Bronchial epithelial cell (primary cell): ENCODE measurements around the gene NOB1. TPM values are rescaled to one million over a fixed set of nuclear protein-coding genes. Genes with fewer than 3 reads are reported as not detected.
"Not testable (repeated sequence)": the region's sequence is repeated elsewhere in the genome, so short reads cannot be mapped to it uniquely, and the experiment has no call there.

ENCODE experiments used
- DNase-seq: peaks from one replicate; pipeline ENCODE4 v3.0.0-alpha.2; 2010; ENCODE audit warnings: low read depth
- FAIRE-seq: peaks from 2 replicates; lab custom pipeline; 2011; peaks lifted over from hg19 to GRCh38; lab: Jason Lieb, UNC
- H3K27me3 ChIP-seq: 2 replicates; pipeline ENCODE4 v1.5.1; 2011; ENCODE audit warnings: low read length; ENCODE audit not compliant: control insufficient read depth, insufficient read depth
- H3K36me3 ChIP-seq: 2 replicates; pipeline ENCODE4 v1.5.1; 2011; ENCODE audit warnings: low read length; ENCODE audit not compliant: control insufficient read depth, insufficient read depth
- H3K4me3 ChIP-seq: 2 replicates; pipeline ENCODE4 v1.5.1; 2011; ENCODE audit warnings: mild to moderate bottlenecking, low read depth, low read length, control low read depth
- CTCF ChIP-seq: IDR thresholded peaks from 2 replicates; pipeline ENCODE4 v1.5.1; 2011; ENCODE audit warnings: mild to moderate bottlenecking, moderate library complexity, low read length, control low read depth, inconsistent platforms; ENCODE audit not compliant: insufficient read depth, severe bottlenecking
- total RNA-seq: library from RNA; depleted of rRNA; stranded (reverse); fragments of >200 nt; gene quantifications from 2 replicates; pipeline ENCODE4 v1.2.1, GENCODE V29; 2014

NOB1 gene
- total RNA-seq, 1 donor from 2014 or later = 24.7 TPM

- no peak for FAIRE-seq
- TF ChIP-seq CTCF = no peak
- Histone ChIP-seq H3K36me3 (peaks cover 4% of the 10 kb centered on the region), H3K27me3 (no peaks in the 10 kb centered on the region), H3K4me3 (no peak overlapping the region)
- DNase-seq = no peak
These were observed 13.9 kb upstream of the NOB1 start for GRCh38 chr16:69768666-69769065.

GRCh38 chr16:69767459-69768229, 12.9 kb upstream of the NOB1 start:
- DNase-seq (no peak), FAIRE-seq (no peak)
- Histone ChIP-seq H3K4me3 (no peak overlapping the region), H3K36me3 (peaks cover 4% of the 10 kb centered on the region), H3K27me3 (no peaks in the 10 kb centered on the region)
- no peak for TF ChIP-seq CTCF

GRCh38 chr16:69763599-69763942, 8.8 kb upstream of the NOB1 start:
- Histone ChIP-seq H3K27me3 (no peaks in the 10 kb centered on the region), H3K36me3 (peaks cover 4% of the 10 kb centered on the region), H3K4me3 (no peak overlapping the region)
- TF ChIP-seq CTCF = no peak
- no peak for FAIRE-seq
- no peak for DNase-seq

- peak; percentile 46 for DNase-seq
- no peak for TF ChIP-seq CTCF
- no peak for FAIRE-seq
- H3K4me3 ChIP-seq = peak overlapping the region; percentile 56
- peaks cover 4% of the 10 kb centered on the region for H3K36me3 ChIP-seq
- H3K27me3 ChIP-seq = no peaks in the 10 kb centered on the region
These were observed 8.3 kb upstream of the NOB1 start for GRCh38 chr16:69762814-69763598.

GRCh38 chr16:69761983-69762813, 7.5 kb upstream of the NOB1 start, which contains the start of gene WWP2:
Gene WWP2 (plus strand): TSS chr16:69762332. CDS start chr16:69787011, 24,679 bp downstream.
- Histone ChIP-seq H3K4me3 (peak within 1 kb of the TSS; percentile 56), H3K36me3 (peaks cover 4% of the 10 kb centered on the region), H3K27me3 (no peaks in the 10 kb centered on the region)
- FAIRE-seq = no peak
- TF ChIP-seq CTCF = no peak
- peak; percentile 35 for DNase-seq

DNA sequence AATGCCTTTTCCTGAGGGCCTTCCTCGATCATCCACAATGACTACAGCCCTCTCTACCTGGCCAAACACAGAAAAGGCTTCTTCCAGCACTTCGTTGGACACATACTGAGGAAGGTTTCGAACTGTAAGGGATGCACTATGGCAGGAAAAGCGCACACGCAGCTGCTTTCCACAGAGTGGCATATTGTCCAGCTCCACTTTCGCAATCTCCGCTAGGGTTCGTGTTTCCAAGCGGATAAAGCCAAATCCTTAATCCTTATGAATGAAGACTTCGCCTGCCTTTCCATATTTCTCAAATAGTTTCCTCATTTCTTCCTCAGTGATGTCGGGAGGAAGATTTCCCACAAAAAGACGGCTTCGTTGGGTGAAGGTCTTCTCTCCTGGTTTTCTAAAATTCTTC, 2.6 kb upstream of the NOB1 start:
- not testable (repeated sequence) for H3K36me3 ChIP-seq, DNase-seq, FAIRE-seq

More for the DNA sequence above, 2.6 kb upstream of the NOB1 start:
- H3K27me3 ChIP-seq, H3K4me3 ChIP-seq: not testable (repeated sequence)
